Prostate gland (tissue), 2 donors: ENCODE measurements around the gene BRD3OS.

ENCODE experiments used
- POLR2A ChIP-seq: fragments of 450-650 bp; IDR thresholded peaks from one replicate; pipeline ENCODE4 v1.6.1; 2016; ENCODE audit warnings: antibody characterized with exemption, mild to moderate bottlenecking
- POLR2AphosphoS5 ChIP-seq: sonication (generic); formaldehyde crosslinking; IDR thresholded peaks from one replicate; pipeline ENCODE4 v1.6.1; 2017; ENCODE audit warnings: antibody characterized with exemption
- TF ChIP-seq, protein P1 (sequence below), 4 experiments: fragments of 200-600 bp in 2 of 4; fragments of 450-650 bp in 2 of 4; sonication (generic) in 2 of 4; IDR thresholded peaks; 1 replicate in 3 of 4; 2 replicates in 1 of 4; pipeline ENCODE4 v1.5.1; 2016 to 2019; ENCODE audit warnings: antibody characterized with exemption in 4 of 4, mild to moderate bottlenecking in 2 of 4, moderate library complexity in 2 of 4

DNA sequence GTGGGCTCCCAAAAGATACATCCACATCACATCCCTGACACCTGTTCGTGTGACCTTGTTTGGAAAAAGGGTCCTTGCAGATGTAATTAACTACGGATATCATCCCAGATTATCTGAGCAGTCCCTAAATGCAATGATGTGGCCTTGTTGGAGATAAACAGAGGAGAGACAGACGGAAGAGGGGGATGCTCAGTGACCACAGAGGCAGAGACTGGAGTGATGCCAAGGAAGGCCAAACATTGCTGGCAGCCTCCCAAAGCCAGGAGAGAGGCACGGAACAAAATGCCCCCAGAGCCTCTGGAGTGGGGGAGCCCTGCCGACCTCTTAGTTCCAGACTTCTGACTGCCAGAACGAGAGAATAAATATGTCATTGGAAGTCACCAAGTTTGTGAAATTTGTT, 18.1 kb upstream of the BRD3OS start:
- TF ChIP-seq, protein P1, sequence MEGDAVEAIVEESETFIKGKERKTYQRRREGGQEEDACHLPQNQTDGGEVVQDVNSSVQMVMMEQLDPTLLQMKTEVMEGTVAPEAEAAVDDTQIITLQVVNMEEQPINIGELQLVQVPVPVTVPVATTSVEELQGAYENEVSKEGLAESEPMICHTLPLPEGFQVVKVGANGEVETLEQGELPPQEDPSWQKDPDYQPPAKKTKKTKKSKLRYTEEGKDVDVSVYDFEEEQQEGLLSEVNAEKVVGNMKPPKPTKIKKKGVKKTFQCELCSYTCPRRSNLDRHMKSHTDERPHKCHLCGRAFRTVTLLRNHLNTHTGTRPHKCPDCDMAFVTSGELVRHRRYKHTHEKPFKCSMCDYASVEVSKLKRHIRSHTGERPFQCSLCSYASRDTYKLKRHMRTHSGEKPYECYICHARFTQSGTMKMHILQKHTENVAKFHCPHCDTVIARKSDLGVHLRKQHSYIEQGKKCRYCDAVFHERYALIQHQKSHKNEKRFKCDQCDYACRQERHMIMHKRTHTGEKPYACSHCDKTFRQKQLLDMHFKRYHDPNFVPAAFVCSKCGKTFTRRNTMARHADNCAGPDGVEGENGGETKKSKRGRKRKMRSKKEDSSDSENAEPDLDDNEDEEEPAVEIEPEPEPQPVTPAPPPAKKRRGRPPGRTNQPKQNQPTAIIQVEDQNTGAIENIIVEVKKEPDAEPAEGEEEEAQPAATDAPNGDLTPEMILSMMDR (IDR thresholded peaks at IDR 0.05): no peak
- no peak for TF ChIP-seq POLR2A
- no peak for TF ChIP-seq POLR2AphosphoS5
